Endothelial cell of umbilical vein (primary cell): ENCODE results near the gene MACROH2A1. TPM values are rescaled to one million over a fixed set of nuclear protein-coding genes. Genes with fewer than 3 reads are reported as not detected.

Experiments
- BruUV-seq: library from RNA; stranded (reverse); fragments of 400-500 nt; replicated peaks from 2 replicates; lab custom pipeline; 2021; lab: Mats Ljungman, UMichigan
- CTCF ChIA-PET: fragments of 300-600, 350-600 bp; sonication (Branson Sonifier 250); formaldehyde crosslinking; loops from one replicate; lab custom pipeline; 2021; ENCODE audit warnings: antibody characterized with exemption, inconsistent platforms; lab: Charles Lee
- POLR2A ChIA-PET: fragments of 300-600, 350-600 bp; sonication (Branson Sonifier 250); formaldehyde crosslinking; loops from one replicate; lab custom pipeline; 2021; ENCODE audit warnings: antibody characterized with exemption, inconsistent platforms; lab: Charles Lee
- DNase-seq: peaks from one replicate; pipeline ENCODE4 v3.0.0-alpha.2; 2011; ENCODE audit warnings: low read depth, low spot score
- FAIRE-seq: peaks from 2 replicates; lab custom pipeline; 2011; peaks lifted over from hg19 to GRCh38; lab: Jason Lieb, UNC
- H2AFZ ChIP-seq: 2 replicates; pipeline ENCODE4 v1.6.0; 2012; ENCODE audit warnings: low read depth, low read length, control low read depth, inconsistent platforms
- H3K27ac ChIP-seq: 2 replicates; pipeline ENCODE4 v1.5.1; 2011; ENCODE audit warnings: low read depth, mild to moderate bottlenecking, control low read depth, low read length, moderate library complexity; ENCODE audit not compliant: insufficient read depth
- H3K27me3 ChIP-seq, 2 experiments: 2 replicates each; pipeline versions ENCODE4 v1.6.0 to v1.6.1; 2011; ENCODE audit warnings: low read length in 2 of 2, mixed read lengths in 1 of 2; ENCODE audit not compliant: control insufficient read depth in 2 of 2, insufficient read depth in 2 of 2
- H3K36me3 ChIP-seq, 2 experiments: 2 replicates in 1 of 2; 3 replicates in 1 of 2; pipeline ENCODE4 v1.5.1; 2011; ENCODE audit warnings: low read length in 2 of 2, mild to moderate bottlenecking in 1 of 2, moderate library complexity in 1 of 2; ENCODE audit not compliant: control insufficient read depth in 2 of 2, insufficient read depth in 2 of 2; ENCODE audit errors: extremely low read depth in 1 of 2
- H3K4me1 ChIP-seq: 3 replicates; pipeline ENCODE4 v1.5.1; 2011; ENCODE audit warnings: mild to moderate bottlenecking, low read length; ENCODE audit not compliant: control insufficient read depth, insufficient read depth; ENCODE audit errors: extremely low read depth
- H3K4me2 ChIP-seq: 2 replicates; pipeline ENCODE4 v1.6.1; 2011; ENCODE audit warnings: low read length, control low read depth, mixed read lengths; ENCODE audit not compliant: insufficient read depth
- H3K4me3 ChIP-seq, 3 experiments: fragments of 200-600 bp in 1 of 3; sonication (generic), shearing (Covaris generic) in 1 of 3; replicated peaks in 1 of 3; 2 replicates each; pipeline ENCODE4 v1.5.1; 2011 to 2016; ENCODE audit warnings: control low read depth in 3 of 3, low read length in 3 of 3, mild to moderate bottlenecking in 2 of 3, inconsistent platforms in 1 of 3, low read depth in 1 of 3, moderate library complexity in 1 of 3; ENCODE audit not compliant: insufficient read depth in 1 of 3
- H3K79me2 ChIP-seq: 2 replicates; pipeline ENCODE4 v1.6.0; 2012; ENCODE audit warnings: low read length, inconsistent platforms; ENCODE audit not compliant: control insufficient read depth, insufficient read depth
- H3K9ac ChIP-seq: replicated peaks from 2 replicates; pipeline ENCODE3; 2011; ENCODE audit warnings: low read length, control low read depth; ENCODE audit not compliant: insufficient read depth; ENCODE audit errors: extremely low read depth
- H3K9me1 ChIP-seq: replicated peaks from 3 replicates; pipeline ENCODE4 v1.6.0; 2011; ENCODE audit warnings: mild to moderate bottlenecking, low read length; ENCODE audit not compliant: control insufficient read depth, insufficient read depth; ENCODE audit errors: extremely low read depth
- H3K9me3 ChIP-seq: replicated peaks from 2 replicates; pipeline ENCODE4 v1.5.1; 2012; ENCODE audit warnings: low read length, inconsistent platforms; ENCODE audit not compliant: control insufficient read depth, insufficient read depth
- H4K20me1 ChIP-seq: replicated peaks from 2 replicates; pipeline ENCODE3; 2011; ENCODE audit warnings: mild to moderate bottlenecking, low read length; ENCODE audit not compliant: control insufficient read depth, insufficient read depth; ENCODE audit errors: extremely low read depth
- CTCF ChIP-seq, 2 donors: IDR thresholded peaks; 1 replicate in 1 of 2; 2 replicates in 1 of 2; pipeline ENCODE4 v1.5.1; 2011; ENCODE audit warnings: low read length in 2 of 2, mild to moderate bottlenecking in 2 of 2, moderate library complexity in 2 of 2, control low read depth in 1 of 2, inconsistent platforms in 1 of 2, low read depth in 1 of 2; ENCODE audit not compliant: insufficient read depth in 1 of 2; ENCODE audit errors: extremely low read depth in 1 of 2
- EZH2 ChIP-seq: IDR thresholded peaks from 2 replicates; pipeline ENCODE4 v1.6.1; 2012; ENCODE audit warnings: borderline replicate concordance, low read depth, mild to moderate bottlenecking, moderate library complexity, low read length, inconsistent platforms; ENCODE audit not compliant: severe bottlenecking
- FOS ChIP-seq: IDR thresholded peaks from 2 replicates; pipeline ENCODE4 v1.6.1; 2011; ENCODE audit warnings: mild to moderate bottlenecking, low read length, moderate library complexity, borderline replicate concordance; ENCODE audit not compliant: insufficient read depth
- GATA2 ChIP-seq: IDR thresholded peaks from 2 replicates; pipeline ENCODE4 v1.7.0; 2011; ENCODE audit warnings: low read depth, mild to moderate bottlenecking, moderate library complexity, mixed read lengths, low read length; ENCODE audit not compliant: insufficient read length, insufficient read depth
- JUN ChIP-seq: IDR thresholded peaks from 2 replicates; pipeline ENCODE4 v1.6.1; 2011; ENCODE audit warnings: borderline replicate concordance, low read depth; ENCODE audit not compliant: insufficient read length, insufficient read depth
- MAX ChIP-seq: IDR thresholded peaks from 2 replicates; pipeline ENCODE4 v1.6.1; 2011; ENCODE audit not compliant: insufficient read depth, insufficient read length
- MYC ChIP-seq: IDR thresholded peaks from one replicate; pipeline ENCODE4 v1.6.1; 2011; ENCODE audit warnings: mild to moderate bottlenecking, low read depth, low read length
- POLR2A ChIP-seq: IDR thresholded peaks from 2 replicates; pipeline ENCODE4 v1.6.1; 2012; ENCODE audit warnings: low read depth, mild to moderate bottlenecking, control low read depth, low read length
- POLR2AphosphoS5 ChIP-seq: IDR thresholded peaks from 2 replicates; pipeline ENCODE4 v1.6.1; 2012; ENCODE audit warnings: low read depth, mild to moderate bottlenecking, control low read depth, low read length, moderate library complexity; ENCODE audit not compliant: insufficient read depth
- dilution Hi-C: fragments of 300-500 bp; cut with MboI; formaldehyde crosslinking; loops from one replicate; pipeline ENCODE4 v1.15.0; 2019; ENCODE audit warnings: low sequenced_read_pairs; ENCODE audit not compliant: extremely low pct_ligation_motif_present
- intact Hi-C: fragments of 100-400 bp; cut with micrococcal nuclease; formaldehyde crosslinking; loops from one replicate; pipeline ENCODE4 v1.10.0; 2022
- polyA plus RNA-seq, 4 experiments: library from polyadenylated mRNA; depleted of rRNA in 3 of 4; stranded (reverse) in 3 of 4; unstranded in 1 of 4; fragments of >200 nt; gene quantifications; 2 replicates each; pipeline versions ENCODE4 v1.2.1 to v1.2.3, GENCODE V29; 2011 to 2012; ENCODE audit warnings: missing spikeins in 1 of 4
- total RNA-seq: library from RNA; stranded (reverse); gene quantifications from 2 replicates; pipeline ENCODE4 v1.2.3, GENCODE V29; 2021

The MACROH2A1 gene
- total and polyA plus RNA-seq, 2 donors (not counting 3 experiments of a cell fraction or from before 2014, with no cell fraction given), result 89.3 to 147 TPM

- H3K4me3 ChIP-seq, result no peak overlapping the region
- no peaks in the 10 kb centered on the region for H3K79me2 ChIP-seq
- dilution Hi-C loops (no loop called here), intact Hi-C loops (no loop called here)
- H3K36me3 ChIP-seq, result no peaks in the 10 kb centered on the region
- H2AFZ ChIP-seq, result no peak overlapping the region
- DNase-seq, result no peak
- no TSS peak for BruUV-seq
- H4K20me1 ChIP-seq, result no peaks in the 10 kb centered on the region
- H3K9me1 ChIP-seq, result no peaks in the 10 kb centered on the region
- no peak for TF ChIP-seq EZH2
- TF ChIP-seq JUN, result no peak
- TF ChIP-seq MYC, result no peak
- no peak for TF ChIP-seq GATA2
- TF ChIP-seq MAX, result no peak
- no peak for TF ChIP-seq POLR2AphosphoS5
- no peak for TF ChIP-seq FOS
- no peak for TF ChIP-seq POLR2A
- no peak for TF ChIP-seq CTCF (IDR thresholded peaks at IDR 0.05; ENCODE audit: extremely low read depth in 1 of 2, insufficient read depth in 1 of 2, low read depth in 1 of 2, low read length in 2 of 2)
- no peaks in the 10 kb centered on the region for H3K9me3 ChIP-seq
- H3K4me1 ChIP-seq, result no peaks in the 10 kb centered on the region
- H3K27ac ChIP-seq, result no peak overlapping the region
- ChIA-PET POLR2A (no interaction called here), CTCF (no interaction called here)
- no peak overlapping the region for H3K9ac ChIP-seq
- H3K27me3 ChIP-seq, result peaks cover 3 to 10% of the 10 kb centered on the region in 2 experiments
- FAIRE-seq, result no peak
- H3K4me2 ChIP-seq, result no peak overlapping the region
These were observed 91.7 kb downstream of the MACROH2A1 start for GRCh38 chr5:135307143-135307903.
